ENCODE measurements around the gene SEPTIN8. TPM values are rescaled to one million over a fixed set of nuclear protein-coding genes. Genes with fewer than 3 reads are reported as not detected.

Gene SEPTIN8
- total RNA-seq, 4 donors from 2014 or later: 31.6 to 46.4 (median 34.9) TPM

DNA sequence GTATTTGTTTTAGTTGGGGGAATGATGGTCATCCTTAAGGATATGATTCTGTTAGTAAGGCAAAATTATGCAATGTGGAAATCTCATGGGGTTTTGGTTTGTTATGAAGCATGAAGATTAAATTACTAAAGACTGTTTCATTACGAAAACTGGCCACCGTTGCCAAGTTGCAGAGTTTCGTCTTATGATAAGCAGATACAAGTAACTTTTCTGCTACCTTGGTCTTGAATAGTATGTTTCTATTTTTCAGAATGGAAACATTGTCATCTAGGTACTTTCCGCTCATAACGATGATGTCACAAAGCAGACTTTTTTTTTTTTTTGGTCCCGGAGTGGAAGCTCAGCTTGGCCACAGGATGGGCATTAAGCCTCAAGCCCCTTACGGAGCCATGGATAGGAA lies 25.6 kb downstream of the SEPTIN8 start:
- peak; percentile 42 for ATAC-seq
- 61 to 73% methylated on average over 6 to 7 of the region's 7 CpGs for WGBS, 2 donors (ENCODE audit: low coverage in 1 of 2)
- H3K27ac ChIP-seq: no peak overlapping the region

DNA sequence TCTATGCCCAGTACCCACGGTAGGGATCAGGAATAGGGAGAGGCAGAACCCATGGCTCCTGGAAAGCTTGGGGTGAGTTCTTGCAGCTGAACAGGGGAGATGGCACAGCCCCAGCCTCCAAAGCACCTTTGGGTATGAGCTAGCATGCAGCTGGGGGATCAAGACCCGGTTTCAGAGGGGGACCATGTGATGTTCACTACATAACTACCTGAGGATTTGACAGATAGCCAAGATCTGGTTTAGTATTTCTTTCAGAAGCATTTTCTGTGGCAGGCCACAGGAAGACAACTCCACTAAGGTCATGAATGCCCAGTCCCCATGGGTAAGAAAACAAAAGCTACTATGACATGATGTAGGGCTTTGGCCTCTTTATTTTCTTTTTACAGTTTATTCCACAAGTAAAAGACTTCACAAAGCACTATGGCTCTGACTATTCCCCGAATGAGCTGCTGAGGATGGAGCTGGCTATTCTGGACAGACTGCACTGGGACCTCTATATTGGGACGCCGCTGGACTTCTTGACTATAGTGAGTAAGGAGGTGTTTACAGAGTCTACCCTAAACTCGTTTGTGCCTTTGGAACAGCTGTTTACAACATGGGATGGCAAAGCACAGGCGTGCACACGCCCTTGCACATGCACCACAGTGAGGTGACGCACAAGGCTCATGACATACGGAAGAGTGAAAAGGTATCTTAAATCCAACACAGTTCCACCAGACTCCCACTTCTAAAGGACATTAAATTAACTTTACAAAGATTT lies 26.4 kb downstream of the SEPTIN8 start:
- TF ChIP-seq, protein P1, sequence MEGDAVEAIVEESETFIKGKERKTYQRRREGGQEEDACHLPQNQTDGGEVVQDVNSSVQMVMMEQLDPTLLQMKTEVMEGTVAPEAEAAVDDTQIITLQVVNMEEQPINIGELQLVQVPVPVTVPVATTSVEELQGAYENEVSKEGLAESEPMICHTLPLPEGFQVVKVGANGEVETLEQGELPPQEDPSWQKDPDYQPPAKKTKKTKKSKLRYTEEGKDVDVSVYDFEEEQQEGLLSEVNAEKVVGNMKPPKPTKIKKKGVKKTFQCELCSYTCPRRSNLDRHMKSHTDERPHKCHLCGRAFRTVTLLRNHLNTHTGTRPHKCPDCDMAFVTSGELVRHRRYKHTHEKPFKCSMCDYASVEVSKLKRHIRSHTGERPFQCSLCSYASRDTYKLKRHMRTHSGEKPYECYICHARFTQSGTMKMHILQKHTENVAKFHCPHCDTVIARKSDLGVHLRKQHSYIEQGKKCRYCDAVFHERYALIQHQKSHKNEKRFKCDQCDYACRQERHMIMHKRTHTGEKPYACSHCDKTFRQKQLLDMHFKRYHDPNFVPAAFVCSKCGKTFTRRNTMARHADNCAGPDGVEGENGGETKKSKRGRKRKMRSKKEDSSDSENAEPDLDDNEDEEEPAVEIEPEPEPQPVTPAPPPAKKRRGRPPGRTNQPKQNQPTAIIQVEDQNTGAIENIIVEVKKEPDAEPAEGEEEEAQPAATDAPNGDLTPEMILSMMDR (IDR thresholded peaks at IDR 0.05): no peak
- TF ChIP-seq EP300 (IDR thresholded peaks at IDR 0.05) (no peak), POLR2AphosphoS5 (IDR thresholded peaks at IDR 0.05) (no peak), POLR2A (IDR thresholded peaks at IDR 0.05) (no peak)
- Histone ChIP-seq H3K27me3 (peaks cover 30% of the 10 kb centered on the region), H3K27ac (no peak overlapping the region), H3K36me3 (peaks cover 0 to 8% of the 10 kb centered on the region in 2 donors), H3K4me1 (peaks cover 0 to 12% (median 10%) of the 10 kb centered on the region in 3 donors), H3K4me3 (no peak overlapping the region), H3K9me3 (no peaks in the 10 kb centered on the region)
- no peak for ATAC-seq
- 80 to 81% methylated on average over 5 to 7 of the region's 10 CpGs for WGBS, 2 donors (ENCODE audit: low coverage in 1 of 2)

More for the DNA sequence above, 25.6 kb downstream of the SEPTIN8 start:
- TF ChIP-seq POLR2AphosphoS5 (IDR thresholded peaks at IDR 0.05) (no peak), EP300 (IDR thresholded peaks at IDR 0.05) (no peak), POLR2A (IDR thresholded peaks at IDR 0.05) (no peak)
- TF ChIP-seq, protein P1 (IDR thresholded peaks at IDR 0.05): no peak
- Histone ChIP-seq H3K4me3 (no peak overlapping the region), H3K27me3 (peaks cover 22% of the 10 kb centered on the region), H3K36me3 (peaks cover 0 to 9% of the 10 kb centered on the region in 2 donors), H3K4me1 (peaks cover 0 to 12% (median 10%) of the 10 kb centered on the region in 3 donors), H3K9me3 (no peaks in the 10 kb centered on the region)

DNA sequence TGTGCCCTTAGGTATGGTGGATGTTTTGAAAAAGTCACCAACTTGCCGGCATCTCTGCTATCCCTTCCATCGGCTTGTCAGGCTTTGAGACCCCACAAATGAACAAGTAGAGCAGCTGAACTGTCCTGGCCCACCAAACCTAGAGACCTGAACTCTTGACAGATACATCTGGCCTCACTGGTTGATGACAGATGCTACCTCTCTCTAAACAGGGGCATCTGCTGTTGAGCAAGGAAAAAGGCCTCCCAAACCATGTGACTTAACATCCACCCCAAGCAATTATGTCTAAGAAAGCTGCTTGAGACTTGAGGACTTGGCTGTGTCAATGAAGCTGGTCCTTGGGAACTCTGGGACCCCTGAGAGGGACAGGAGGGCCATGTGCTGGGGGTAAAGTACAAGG lies 27.5 kb downstream of the SEPTIN8 start:
- H3K4me3 ChIP-seq: no peak overlapping the region
- no peak overlapping the region for H3K27ac ChIP-seq
- peaks cover 40% of the 10 kb centered on the region for H3K27me3 ChIP-seq
- peaks cover 0 to 8% of the 10 kb centered on the region in 2 donors for H3K36me3 ChIP-seq
- 100% methylated on average over 1 of the region's 2 CpGs; no CpG with 5 or more reads in 1 of the 2 donors for WGBS, 2 donors (ENCODE audit: low coverage in 1 of 2)
- no peak for ATAC-seq
- peaks cover 0 to 12% (median 10%) of the 10 kb centered on the region in 3 donors for H3K4me1 ChIP-seq
- TF ChIP-seq, protein P1 (IDR thresholded peaks at IDR 0.05): no peak
- TF ChIP-seq POLR2A (IDR thresholded peaks at IDR 0.05) (no peak), EP300 (IDR thresholded peaks at IDR 0.05) (no peak), POLR2AphosphoS5 (IDR thresholded peaks at IDR 0.05) (no peak)
- no peaks in the 10 kb centered on the region for H3K9me3 ChIP-seq

DNA sequence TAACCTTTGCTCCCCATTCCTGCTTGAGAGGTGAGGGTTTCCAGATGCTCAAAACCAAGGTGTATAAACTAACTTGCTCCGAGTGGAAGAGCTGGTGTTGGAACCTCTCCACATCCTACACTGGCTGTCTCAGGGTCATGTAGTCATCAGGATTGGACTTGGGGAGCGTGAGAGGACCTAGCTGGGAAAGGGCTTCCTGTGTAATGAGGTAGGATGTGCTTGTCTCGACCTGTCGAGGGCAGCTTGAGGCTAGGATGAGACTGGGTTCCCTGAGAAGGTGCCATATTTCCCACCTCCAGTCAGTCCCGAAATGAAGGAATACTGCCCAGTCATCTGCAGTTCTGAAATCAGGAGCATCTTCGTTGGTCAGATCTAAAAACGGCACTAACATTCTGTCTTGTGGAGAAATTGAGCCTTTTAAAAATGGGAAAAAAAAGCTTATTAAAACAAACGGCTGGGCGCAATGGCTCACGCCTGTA lies 28.5 kb downstream of the SEPTIN8 start:
- peaks cover 40% of the 10 kb centered on the region for H3K27me3 ChIP-seq
- peaks cover 0 to 4% of the 10 kb centered on the region in 2 donors for H3K36me3 ChIP-seq
- TF ChIP-seq EP300 (IDR thresholded peaks at IDR 0.05): no peak
- TF ChIP-seq POLR2A (IDR thresholded peaks at IDR 0.05): no peak
- no peak for TF ChIP-seq POLR2AphosphoS5 (IDR thresholded peaks at IDR 0.05)
- TF ChIP-seq, protein P1 (IDR thresholded peaks at IDR 0.05): no peak
- peaks cover 0 to 12% (median 10%) of the 10 kb centered on the region in 3 donors for H3K4me1 ChIP-seq
- H3K4me3 ChIP-seq: no peak overlapping the region
- no peaks in the 10 kb centered on the region for H3K9me3 ChIP-seq
- 82% methylated on average over 10 of the region's 10 CpGs; no CpG with 5 or more reads in 1 of the 2 donors for WGBS, 2 donors (ENCODE audit: low coverage in 1 of 2)
- ATAC-seq: no peak
- H3K27ac ChIP-seq: no peak overlapping the region
